Neuron (in vitro differentiated cells): ENCODE measurements around the gene WFIKKN2.

ENCODE experiments used
- H2AFZ ChIP-seq: one replicate; pipeline ENCODE4 v1.6.1; 2013; ENCODE audit warnings: low read depth, mild to moderate bottlenecking, inconsistent platforms, low read length, moderate library complexity
- H3K27me3 ChIP-seq: one replicate; pipeline ENCODE4 v1.6.1; 2013; ENCODE audit warnings: low read length; ENCODE audit not compliant: insufficient read depth
- H3K36me3 ChIP-seq: one replicate; pipeline ENCODE4 v1.6.1; 2013; ENCODE audit warnings: low read length; ENCODE audit not compliant: insufficient read depth
- H3K4me1 ChIP-seq: one replicate; pipeline ENCODE4 v1.6.1; 2013; ENCODE audit warnings: low read length; ENCODE audit not compliant: insufficient read depth
- H3K4me3 ChIP-seq: 2 replicates; pipeline ENCODE4 v1.5.1; 2013; ENCODE audit warnings: mild to moderate bottlenecking, low read length, moderate library complexity
- H3K9me3 ChIP-seq: one replicate; pipeline ENCODE4 v1.6.1; 2013; ENCODE audit warnings: low read length

WFIKKN2 gene

GRCh38 chr17:50884439-50885311 lies 49.3 kb downstream of the WFIKKN2 start:
- H2AFZ ChIP-seq, result no peak overlapping the region
- peaks cover 17% of the 10 kb centered on the region for H3K4me1 ChIP-seq
- H3K36me3 ChIP-seq, result no peaks in the 10 kb centered on the region
- H3K27me3 ChIP-seq, result no peaks in the 10 kb centered on the region
- H3K4me3 ChIP-seq, result no peak overlapping the region
- H3K9me3 ChIP-seq, result peaks cover 3% of the 10 kb centered on the region

DNA sequence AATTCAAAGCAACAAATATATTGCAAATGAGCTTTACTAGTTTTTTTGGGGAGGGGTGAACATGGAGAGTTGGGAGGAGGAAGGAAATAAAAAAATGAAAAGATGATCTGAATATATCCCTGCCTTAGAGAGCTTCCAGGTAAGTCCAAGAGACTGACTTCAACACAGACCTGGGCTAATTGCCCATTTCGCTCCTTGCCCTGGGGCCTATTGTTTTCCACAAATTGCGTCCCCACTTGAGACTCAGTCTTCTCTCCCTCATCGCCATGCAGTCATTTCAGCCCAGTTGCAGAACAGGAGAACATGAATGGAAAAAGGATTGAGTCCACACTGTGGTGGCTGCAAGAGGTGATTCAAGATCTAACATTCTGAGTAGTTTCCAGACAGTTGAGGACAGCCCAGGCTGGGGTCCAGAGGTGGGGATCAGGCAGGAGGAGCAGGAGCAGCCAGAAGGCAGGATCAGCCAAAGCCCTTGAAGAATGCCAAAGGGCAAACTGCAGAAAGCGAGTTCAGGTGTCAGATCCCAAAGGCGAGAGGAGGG lies 52.4 kb downstream of the WFIKKN2 start:
- Histone ChIP-seq H3K27me3 (no peaks in the 10 kb centered on the region), H3K4me3 (no peak overlapping the region), H3K9me3 (no peaks in the 10 kb centered on the region), H3K4me1 (peaks cover 24% of the 10 kb centered on the region), H3K36me3 (no peaks in the 10 kb centered on the region), H2AFZ (no peak overlapping the region)

GRCh38 chr17:50889528-50890118 lies 54.2 kb downstream of the WFIKKN2 start:
- H3K9me3 ChIP-seq, result no peaks in the 10 kb centered on the region
- no peak overlapping the region for H2AFZ ChIP-seq
- no peaks in the 10 kb centered on the region for H3K27me3 ChIP-seq
- H3K36me3 ChIP-seq, result no peaks in the 10 kb centered on the region
- H3K4me3 ChIP-seq, result no peak overlapping the region
- H3K4me1 ChIP-seq, result peaks cover 36% of the 10 kb centered on the region

DNA sequence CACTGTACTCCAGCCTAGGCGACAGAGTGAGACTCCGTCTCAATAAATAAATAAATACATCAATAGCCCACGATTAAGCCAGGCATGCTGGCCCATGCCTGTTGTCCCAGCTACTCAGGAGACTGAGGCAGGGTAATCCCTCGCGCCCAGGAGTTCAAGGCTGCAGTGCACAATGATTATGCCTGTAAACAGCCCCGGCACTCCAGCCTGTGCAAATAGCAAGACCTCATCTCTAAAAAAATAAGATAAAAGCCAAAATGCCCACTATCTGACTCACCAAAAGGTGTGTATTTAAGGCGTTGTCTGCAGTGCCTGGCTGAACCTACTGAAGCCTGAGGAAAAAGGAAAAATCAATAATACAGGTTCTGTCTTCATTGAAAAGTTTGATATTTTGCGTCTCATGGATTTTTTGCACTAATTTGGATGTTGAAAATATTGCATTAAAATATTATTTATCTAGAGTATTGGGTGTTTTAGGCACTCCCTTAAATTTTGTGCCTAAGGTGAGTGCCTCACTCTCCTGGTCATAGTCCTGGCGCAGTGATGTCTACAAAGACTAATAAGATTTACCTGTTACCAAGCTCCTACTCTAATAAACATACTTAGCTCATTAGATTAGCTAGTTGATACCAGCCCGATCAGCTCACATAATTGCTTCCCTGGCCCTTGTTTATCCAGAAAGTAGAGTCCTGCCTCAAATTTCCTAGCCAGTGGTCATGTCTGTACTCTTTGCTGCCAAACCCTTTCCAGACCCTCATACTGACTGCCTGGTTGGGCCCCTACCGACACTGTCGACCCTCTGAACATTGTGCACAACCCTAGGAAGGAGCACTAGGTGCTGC lies 55.5 kb downstream of the WFIKKN2 start:
- no peaks in the 10 kb centered on the region for H3K9me3 ChIP-seq
- H3K27me3 ChIP-seq, result no peaks in the 10 kb centered on the region
- no peak overlapping the region for H2AFZ ChIP-seq
- H3K36me3 ChIP-seq, result no peaks in the 10 kb centered on the region
- no peak overlapping the region for H3K4me3 ChIP-seq
- H3K4me1 ChIP-seq, result peaks cover 36% of the 10 kb centered on the region

GRCh38 chr17:50891577-50891989 lies 56.2 kb downstream of the WFIKKN2 start:
- H3K27me3 ChIP-seq, result no peaks in the 10 kb centered on the region
- H3K36me3 ChIP-seq, result no peaks in the 10 kb centered on the region
- H2AFZ ChIP-seq, result no peak overlapping the region
- H3K4me1 ChIP-seq, result peaks cover 36% of the 10 kb centered on the region
- no peak overlapping the region for H3K4me3 ChIP-seq
- H3K9me3 ChIP-seq, result no peaks in the 10 kb centered on the region
